Lower leg skin (tissue), 3 donors: Measurements from ENCODE around the gene ZBTB16.

Experiments
- POLR2A ChIP-seq, 2 donors: fragments of 450-650 bp; IDR thresholded peaks; one replicate each; pipeline ENCODE4 v1.6.1; 2016 to 2017; ENCODE audit warnings: antibody characterized with exemption in 2 of 2, mild to moderate bottlenecking in 1 of 2, moderate library complexity in 1 of 2
- TF ChIP-seq, protein P1 (sequence below), 3 donors: fragments of 450-650 bp; IDR thresholded peaks; one replicate each; pipeline ENCODE4 v1.5.1; 2016; ENCODE audit warnings: antibody characterized with exemption in 3 of 3, mild to moderate bottlenecking in 3 of 3, moderate library complexity in 2 of 3

DNA sequence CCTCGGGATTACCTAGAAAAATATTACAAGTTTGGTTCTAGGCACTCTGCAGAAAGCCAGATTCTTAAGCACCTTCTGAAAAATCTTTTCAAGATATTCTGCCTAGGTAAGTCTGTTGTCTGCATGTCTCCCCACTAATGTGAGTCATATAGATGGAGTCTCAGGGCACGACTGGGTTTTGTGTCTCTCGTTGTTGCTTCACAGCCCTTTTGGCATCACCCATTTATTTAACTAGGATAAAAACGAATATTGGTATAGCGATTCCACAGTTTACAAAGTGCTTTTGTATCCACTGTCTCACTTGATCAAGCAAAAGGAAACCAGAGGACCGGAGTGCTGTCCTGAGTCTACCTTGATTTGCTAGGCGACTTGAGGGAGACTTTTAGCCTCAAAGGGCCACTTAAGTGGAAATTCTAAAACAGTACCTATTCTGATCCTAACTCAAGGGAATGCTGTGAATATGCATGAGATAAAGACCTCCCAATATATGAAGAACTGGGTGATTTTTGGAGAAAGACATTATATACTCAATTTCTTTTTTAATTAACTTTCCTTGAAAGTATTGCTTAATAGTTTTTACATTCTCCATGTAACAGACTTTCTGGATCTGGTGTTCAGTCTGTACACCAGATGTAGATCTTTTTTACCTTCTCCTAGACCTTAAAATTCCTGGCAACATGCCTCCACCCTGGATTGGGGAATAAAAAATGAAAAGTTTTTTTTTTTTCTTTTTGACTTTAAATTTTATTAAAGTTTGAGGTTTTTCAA lies 237.3 kb downstream of the ZBTB16 start:
- TF ChIP-seq, protein P1, sequence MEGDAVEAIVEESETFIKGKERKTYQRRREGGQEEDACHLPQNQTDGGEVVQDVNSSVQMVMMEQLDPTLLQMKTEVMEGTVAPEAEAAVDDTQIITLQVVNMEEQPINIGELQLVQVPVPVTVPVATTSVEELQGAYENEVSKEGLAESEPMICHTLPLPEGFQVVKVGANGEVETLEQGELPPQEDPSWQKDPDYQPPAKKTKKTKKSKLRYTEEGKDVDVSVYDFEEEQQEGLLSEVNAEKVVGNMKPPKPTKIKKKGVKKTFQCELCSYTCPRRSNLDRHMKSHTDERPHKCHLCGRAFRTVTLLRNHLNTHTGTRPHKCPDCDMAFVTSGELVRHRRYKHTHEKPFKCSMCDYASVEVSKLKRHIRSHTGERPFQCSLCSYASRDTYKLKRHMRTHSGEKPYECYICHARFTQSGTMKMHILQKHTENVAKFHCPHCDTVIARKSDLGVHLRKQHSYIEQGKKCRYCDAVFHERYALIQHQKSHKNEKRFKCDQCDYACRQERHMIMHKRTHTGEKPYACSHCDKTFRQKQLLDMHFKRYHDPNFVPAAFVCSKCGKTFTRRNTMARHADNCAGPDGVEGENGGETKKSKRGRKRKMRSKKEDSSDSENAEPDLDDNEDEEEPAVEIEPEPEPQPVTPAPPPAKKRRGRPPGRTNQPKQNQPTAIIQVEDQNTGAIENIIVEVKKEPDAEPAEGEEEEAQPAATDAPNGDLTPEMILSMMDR (IDR thresholded peaks at IDR 0.05) = no peak
- TF ChIP-seq POLR2A (IDR thresholded peaks at IDR 0.05) = no peak
